ENCODE measurements around the gene CARMIL1.

The CARMIL1 gene

GRCh38 chr6:25454136-25454535 is 175.0 kb downstream of the CARMIL1 start:
- in situ Hi-C loops (cut with MboI; ENCODE audit: low sequenced_read_pairs): no loop called here
- DNase-seq (ENCODE audit: low spot score in 2 of 2): no peak
- no peaks in the 10 kb centered on the region for H3K36me3 ChIP-seq (replicated peaks)

GRCh38 chr6:25456249-25457040 is 177.3 kb downstream of the CARMIL1 start:
- Histone ChIP-seq H3K36me3 (replicated peaks) (no peaks in the 10 kb centered on the region), H3K4me1 (no peaks in the 10 kb centered on the region), H3K4me3 (no peak overlapping the region), H3K27me3 (ENCODE audit: low read depth) (no peaks in the 10 kb centered on the region), H3K9me3 (no peaks in the 10 kb centered on the region)
- no peak for DNase-seq (ENCODE audit: low spot score in 2 of 2)
- in situ Hi-C loops (cut with MboI; ENCODE audit: low sequenced_read_pairs): no loop called here

More at GRCh38 chr6:25454136-25454535, 175.0 kb downstream of the CARMIL1 start:
- H3K4me3 ChIP-seq: no peak overlapping the region
- no peaks in the 10 kb centered on the region for H3K4me1 ChIP-seq
- no peaks in the 10 kb centered on the region for H3K27me3 ChIP-seq (ENCODE audit: low read depth)
- no peaks in the 10 kb centered on the region for H3K9me3 ChIP-seq

- Histone ChIP-seq H3K4me3 (no peak overlapping the region), H3K9me3 (no peaks in the 10 kb centered on the region), H3K27me3 (ENCODE audit: low read depth) (no peaks in the 10 kb centered on the region), H3K36me3 (replicated peaks) (no peaks in the 10 kb centered on the region), H3K4me1 (no peaks in the 10 kb centered on the region)
- in situ Hi-C loops (cut with MboI; ENCODE audit: low sequenced_read_pairs): no loop called here
- DNase-seq (ENCODE audit: low spot score in 2 of 2): no peak
These were observed 178.3 kb downstream of the CARMIL1 start for GRCh38 chr6:25457516-25457915.

GRCh38 chr6:25458485-25458884 is 179.3 kb downstream of the CARMIL1 start:
- no peak for DNase-seq (ENCODE audit: low spot score in 2 of 2)
- Histone ChIP-seq H3K27me3 (ENCODE audit: low read depth) (no peaks in the 10 kb centered on the region), H3K9me3 (no peaks in the 10 kb centered on the region), H3K4me3 (no peak overlapping the region), H3K4me1 (no peaks in the 10 kb centered on the region), H3K36me3 (replicated peaks) (no peaks in the 10 kb centered on the region)
- in situ Hi-C loops (cut with MboI; ENCODE audit: low sequenced_read_pairs): no loop called here

GRCh38 chr6:25462235-25462897 is 183.2 kb downstream of the CARMIL1 start:
- in situ Hi-C loops (cut with MboI; ENCODE audit: low sequenced_read_pairs): no loop called here
- no peaks in the 10 kb centered on the region for H3K4me1 ChIP-seq
- H3K4me3 ChIP-seq: no peak overlapping the region
- no peak for DNase-seq (ENCODE audit: low spot score in 2 of 2)
- H3K9me3 ChIP-seq: no peaks in the 10 kb centered on the region
- H3K27me3 ChIP-seq (ENCODE audit: low read depth): no peaks in the 10 kb centered on the region
- no peaks in the 10 kb centered on the region for H3K36me3 ChIP-seq (replicated peaks)

- Histone ChIP-seq H3K4me1 (no peaks in the 10 kb centered on the region), H3K27me3 (ENCODE audit: low read depth) (no peaks in the 10 kb centered on the region), H3K36me3 (replicated peaks) (no peaks in the 10 kb centered on the region), H3K9me3 (no peaks in the 10 kb centered on the region), H3K4me3 (no peak overlapping the region)
- in situ Hi-C loops (cut with MboI; ENCODE audit: low sequenced_read_pairs): no loop called here
- no peak for DNase-seq (ENCODE audit: low spot score in 2 of 2)
These were observed 184.3 kb downstream of the CARMIL1 start for GRCh38 chr6:25463441-25463840.

GRCh38 chr6:25464225-25464624 is 185.1 kb downstream of the CARMIL1 start:
- no peaks in the 10 kb centered on the region for H3K9me3 ChIP-seq
- no peak overlapping the region for H3K4me3 ChIP-seq
- no peaks in the 10 kb centered on the region for H3K36me3 ChIP-seq (replicated peaks)
- no peak for DNase-seq (ENCODE audit: low spot score in 2 of 2)
- no peaks in the 10 kb centered on the region for H3K4me1 ChIP-seq
- in situ Hi-C loops (cut with MboI; ENCODE audit: low sequenced_read_pairs): no loop called here
- H3K27me3 ChIP-seq (ENCODE audit: low read depth): no peaks in the 10 kb centered on the region

GRCh38 chr6:25465941-25466340 is 186.8 kb downstream of the CARMIL1 start:
- H3K4me1 ChIP-seq: no peaks in the 10 kb centered on the region
- no peak for DNase-seq (ENCODE audit: low spot score in 2 of 2)
- no peaks in the 10 kb centered on the region for H3K27me3 ChIP-seq (ENCODE audit: low read depth)
- H3K36me3 ChIP-seq (replicated peaks): no peaks in the 10 kb centered on the region
- in situ Hi-C loops (cut with MboI; ENCODE audit: low sequenced_read_pairs): no loop called here
- no peak overlapping the region for H3K4me3 ChIP-seq
- H3K9me3 ChIP-seq: no peaks in the 10 kb centered on the region

GRCh38 chr6:25468881-25469280 is 189.7 kb downstream of the CARMIL1 start:
- Histone ChIP-seq H3K4me1 (peaks cover 3% of the 10 kb centered on the region), H3K4me3 (no peak overlapping the region), H3K27me3 (ENCODE audit: low read depth) (no peaks in the 10 kb centered on the region), H3K9me3 (no peaks in the 10 kb centered on the region), H3K36me3 (replicated peaks) (no peaks in the 10 kb centered on the region)
- DNase-seq (ENCODE audit: low spot score in 2 of 2): no peak
- in situ Hi-C loops (cut with MboI; ENCODE audit: low sequenced_read_pairs): no loop called here

GRCh38 chr6:25469797-25470388 is 190.7 kb downstream of the CARMIL1 start:
- in situ Hi-C loops (cut with MboI; ENCODE audit: low sequenced_read_pairs): no loop called here
- Histone ChIP-seq H3K4me1 (peaks cover 3% of the 10 kb centered on the region), H3K9me3 (no peaks in the 10 kb centered on the region)

GRCh38 chr6:25472306-25472705 is 193.1 kb downstream of the CARMIL1 start:
- in situ Hi-C loops (cut with MboI; ENCODE audit: low sequenced_read_pairs): no loop called here
- H3K4me1 ChIP-seq: peaks cover 3% of the 10 kb centered on the region

More at GRCh38 chr6:25469797-25470388, 190.7 kb downstream of the CARMIL1 start:
- DNase-seq (ENCODE audit: low spot score in 2 of 2): no peak
- H3K4me3 ChIP-seq: no peak overlapping the region
- H3K27me3 ChIP-seq (ENCODE audit: low read depth): no peaks in the 10 kb centered on the region
- H3K36me3 ChIP-seq (replicated peaks): no peaks in the 10 kb centered on the region

GRCh38 chr6:25472906-25473305 is 193.7 kb downstream of the CARMIL1 start:
- H3K36me3 ChIP-seq (replicated peaks): no peaks in the 10 kb centered on the region
- in situ Hi-C loops (cut with MboI; ENCODE audit: low sequenced_read_pairs): no loop called here
- DNase-seq (ENCODE audit: low spot score in 2 of 2): no peak
- H3K4me1 ChIP-seq: peaks cover 3% of the 10 kb centered on the region
- H3K27me3 ChIP-seq (ENCODE audit: low read depth): no peaks in the 10 kb centered on the region
- H3K9me3 ChIP-seq: no peaks in the 10 kb centered on the region
- H3K4me3 ChIP-seq: no peak overlapping the region

More at GRCh38 chr6:25472306-25472705, 193.1 kb downstream of the CARMIL1 start:
- peak; percentile 53 to 69 for DNase-seq (ENCODE audit: low spot score in 2 of 2)
- no peaks in the 10 kb centered on the region for H3K9me3 ChIP-seq
- H3K27me3 ChIP-seq (ENCODE audit: low read depth): no peaks in the 10 kb centered on the region
- H3K4me3 ChIP-seq: no peak overlapping the region
- no peaks in the 10 kb centered on the region for H3K36me3 ChIP-seq (replicated peaks)

- Histone ChIP-seq H3K9me3 (no peaks in the 10 kb centered on the region), H3K27me3 (ENCODE audit: low read depth) (no peaks in the 10 kb centered on the region), H3K36me3 (replicated peaks) (no peaks in the 10 kb centered on the region), H3K4me1 (peaks cover 3% of the 10 kb centered on the region), H3K4me3 (no peak overlapping the region)
- DNase-seq (ENCODE audit: low spot score in 2 of 2): no peak
- in situ Hi-C loops (cut with MboI; ENCODE audit: low sequenced_read_pairs): no loop called here
These were observed 194.3 kb downstream of the CARMIL1 start for GRCh38 chr6:25473447-25473846.

GRCh38 chr6:25476126-25476525 is 197.0 kb downstream of the CARMIL1 start:
- Histone ChIP-seq H3K4me1 (peaks cover 3% of the 10 kb centered on the region), H3K36me3 (replicated peaks) (no peaks in the 10 kb centered on the region), H3K9me3 (no peaks in the 10 kb centered on the region), H3K4me3 (no peak overlapping the region), H3K27me3 (ENCODE audit: low read depth) (no peaks in the 10 kb centered on the region)
- in situ Hi-C loops (cut with MboI; ENCODE audit: low sequenced_read_pairs): no loop called here
- DNase-seq (ENCODE audit: low spot score in 2 of 2): no peak

Data from HAP-1 (cell line).